K562 (cell line): ENCODE measurements around the gene IQCF6. TPM values are rescaled to one million over a fixed set of nuclear protein-coding genes. Genes with fewer than 3 reads are reported as not detected.

ENCODE experiments used
- ATAC-seq: fragments of 200-7000 bp; cut with Tn5 transposase; 3 replicates; pipeline ENCODE4 v1.9.1; 2020; ENCODE audit warnings: moderate library complexity
- BruUV-seq: library from RNA; stranded (reverse); fragments of 400-500 nt; replicated peaks from 2 replicates; lab custom pipeline; 2021; lab: Mats Ljungman, UMichigan
- CTCF ChIA-PET: fragments of 300-600 bp; formaldehyde crosslinking; extraction: SDS; loops from one replicate; lab custom pipeline; 2021; ENCODE audit warnings: low intra/inter-chr PET ratio; lab: Yijun Ruan, JAX
- POLR2A ChIA-PET: fragments of 300-600, 350-650 bp; sonication (Branson Sonifier 250); formaldehyde crosslinking; extraction: SDS; loops from one replicate; lab custom pipeline; 2021; ENCODE audit warnings: antibody characterized with exemption, inconsistent platforms; lab: Yijun Ruan, JAX
- DNase-seq, 4 experiments: peaks; one replicate each; pipeline versions ENCODE4 v3.0.0 to v3.0.0-alpha.2; 2011 to 2018; ENCODE audit warnings: low spot score in 3 of 4, mixed read lengths in 3 of 4; ENCODE audit errors: extremely low read depth in 1 of 4
- FAIRE-seq: peaks from 2 replicates; lab custom pipeline; 2011; peaks lifted over from hg19 to GRCh38; lab: Jason Lieb, UNC
- H2AFZ ChIP-seq: 2 replicates; pipeline ENCODE4 v1.6.0; 2011; ENCODE audit warnings: low read depth, low read length, control low read depth, inconsistent platforms
- H3K27ac ChIP-seq: fragments of 200-600 bp; 3 replicates; pipeline ENCODE4 v1.8.0; 2011; ENCODE audit warnings: low read depth, mild to moderate bottlenecking, control low read depth, inconsistent platforms, low read length, moderate library complexity, mixed read lengths; ENCODE audit errors: extremely low read depth
- H3K27me3 ChIP-seq, 2 experiments: fragments of 300-600 bp in 1 of 2; 2 replicates in 1 of 2; 3 replicates in 1 of 2; pipeline versions ENCODE4 v1.6.0 to v1.8.0; 2011; ENCODE audit warnings: inconsistent platforms in 2 of 2, low read length in 2 of 2, mild to moderate bottlenecking in 1 of 2, mixed read lengths in 1 of 2, moderate library complexity in 1 of 2; ENCODE audit not compliant: control insufficient read depth in 2 of 2, insufficient read depth in 2 of 2
- H3K36me3 ChIP-seq: fragments of 300-600 bp; 3 replicates; pipeline ENCODE4 v1.8.0; 2011; ENCODE audit warnings: mild to moderate bottlenecking, low read length, inconsistent platforms; ENCODE audit not compliant: control insufficient read depth, insufficient read depth
- H3K4me1 ChIP-seq, 2 experiments: fragments of 200-600 bp in 1 of 2; replicated peaks in 1 of 2; 2 replicates in 1 of 2; 3 replicates in 1 of 2; pipeline versions ENCODE4 v1.5.1 to v1.8.0; 2011; ENCODE audit warnings: inconsistent platforms in 2 of 2, low read length in 2 of 2, mild to moderate bottlenecking in 1 of 2, mixed read lengths in 1 of 2, moderate library complexity in 1 of 2; ENCODE audit not compliant: control insufficient read depth in 2 of 2, insufficient read depth in 2 of 2
- H3K4me2 ChIP-seq: 2 replicates; pipeline ENCODE4 v1.6.1; 2011; ENCODE audit warnings: low read length, control low read depth, inconsistent platforms, mixed read lengths; ENCODE audit not compliant: insufficient read depth
- H3K4me3 ChIP-seq: fragments of 200-600 bp; sonication (generic), shearing (Covaris generic); 2 replicates; pipeline ENCODE4 v1.5.1; 2016; ENCODE audit warnings: control low read depth, inconsistent platforms
- H3K79me2 ChIP-seq: fragments of 200-600 bp; 3 replicates; pipeline ENCODE4 v1.8.0; 2011; ENCODE audit warnings: low read length, inconsistent platforms; ENCODE audit not compliant: control insufficient read depth, insufficient read depth
- H3K9ac ChIP-seq, 2 experiments: 2 replicates each; pipeline versions ENCODE4 v1.6.0 to v1.6.1; 2011; ENCODE audit warnings: low read depth in 2 of 2, low read length in 2 of 2, control low read depth in 1 of 2, inconsistent platforms in 1 of 2, mild to moderate bottlenecking in 1 of 2, mixed read lengths in 1 of 2; ENCODE audit not compliant: insufficient read depth in 1 of 2
- H3K9me1 ChIP-seq: one replicate; pipeline ENCODE4 v1.6.0; 2011; ENCODE audit warnings: inconsistent platforms, mild to moderate bottlenecking, low read length, moderate library complexity; ENCODE audit not compliant: control insufficient read depth, insufficient read depth
- H3K9me3 ChIP-seq: replicated peaks from 2 replicates; pipeline ENCODE4 v1.5.1; 2011; ENCODE audit warnings: low read depth, low read length, inconsistent platforms; ENCODE audit not compliant: control insufficient read depth, insufficient read depth
- H4K20me1 ChIP-seq: replicated peaks from 2 replicates; pipeline ENCODE4 v1.6.1; 2011; ENCODE audit warnings: low read length, inconsistent platforms, mixed read lengths; ENCODE audit not compliant: control insufficient read depth, insufficient read depth
- ELK1 ChIP-seq: sonication (generic); formaldehyde crosslinking; IDR thresholded peaks from 2 replicates; pipeline ENCODE4 v1.8.1; 2022; ENCODE audit warnings: missing genetic modification reagents
- HMGXB4 ChIP-seq: sonication (generic); formaldehyde crosslinking; IDR thresholded peaks from 2 replicates; pipeline ENCODE4 v1.8.1; 2023; ENCODE audit warnings: mild to moderate bottlenecking, missing genetic modification reagents
- MBD1 ChIP-seq: fragments of 250-450 bp; sonication (Bioruptor Pico); IDR thresholded peaks from 2 replicates; pipeline ENCODE4 v1.8.0; 2022; ENCODE audit warnings: inconsistent platforms
- MBD2 ChIP-seq: sonication (generic); IDR thresholded peaks from 2 replicates; pipeline ENCODE4 v1.6.1; 2016; ENCODE audit warnings: low read depth, borderline replicate concordance
- SOX6 ChIP-seq: fragments of 450-650 bp; IDR thresholded peaks from 2 replicates; pipeline ENCODE4 v1.6.1; 2014; ENCODE audit warnings: mild to moderate bottlenecking
- SRSF9 ChIP-seq: fragments of 200-400 bp; formaldehyde crosslinking; IDR thresholded peaks from 2 replicates; pipeline ENCODE4 v1.6.1; 2017; ENCODE audit warnings: low read depth, low read length, borderline replicate concordance
- ZNF217 ChIP-seq: sonication (generic); formaldehyde crosslinking; IDR thresholded peaks from 2 replicates; pipeline ENCODE4 v1.8.0; 2022; ENCODE audit warnings: mild to moderate bottlenecking, missing genetic modification reagents
- ZNF57 ChIP-seq: fragments of 450-650 bp; formaldehyde crosslinking; IDR thresholded peaks from 2 replicates; pipeline ENCODE4 v1.4.0; 2020; ENCODE audit warnings: mild to moderate bottlenecking, moderate library complexity
- in situ Hi-C: fragments of 300-500 bp; cut with MboI; formaldehyde crosslinking; loops from 4 replicates; pipeline ENCODE4 v1.15.0; 2018; ENCODE audit warnings: inconsistent platforms, mixed read lengths
- intact Hi-C: fragments of 100-400 bp; cut with micrococcal nuclease; formaldehyde crosslinking; loops from 2 replicates; pipeline ENCODE4 v1.14.2; 2022
- polyA plus RNA-seq, 8 experiments: library from polyadenylated mRNA; depleted of rRNA in 4 of 8; stranded (reverse) in 5 of 8; unstranded in 3 of 8; fragments of >200 nt; fragmentation: Nextera tagmentation in 2 of 8; fragmentation: Illumina TruSeq in 1 of 8; extraction: Ambion mirVana in 2 of 8; extraction: Trizol in 1 of 8; gene quantifications; 2 replicates each; pipeline versions ENCODE4 v1.2.1 to v1.2.3, GENCODE V29; 2011 to 2014; ENCODE audit warnings: inconsistent platforms in 1 of 8, missing spikeins in 1 of 8
- total RNA-seq, 7 experiments: library from RNA; depleted of rRNA in 6 of 7; stranded (reverse); fragments of >200 nt in 6 of 7; fragmentation: Illumina TruSeq in 2 of 7; extraction: Trizol in 2 of 7; gene quantifications; 2 replicates each; pipeline versions ENCODE4 v1.2.1 to v1.2.3, GENCODE V29; 2011 to 2021; ENCODE audit warnings: low replicate concordance in 1 of 7

IQCF6 gene
- total and polyA plus RNA-seq, 9 of the 15 experiments (the other 6 are each of a cell fraction or from before 2014, with no cell fraction given), result not detected

GRCh38 chr3:51747840-51748239 is 31.2 kb downstream of the IQCF6 start:
- FAIRE-seq, result no peak
- Histone ChIP-seq H2AFZ (no peak overlapping the region), H3K4me3 (no peak overlapping the region), H3K9me3 (no peaks in the 10 kb centered on the region), H4K20me1 (no peaks in the 10 kb centered on the region), H3K9ac (no peak overlapping the region), H3K4me1 (no peaks in the 10 kb centered on the region; a peak in 1 of 5 replicates), H3K9me1 (no peaks in the 10 kb centered on the region), H3K27me3 (no peaks in the 10 kb centered on the region), H3K36me3 (no peaks in the 10 kb centered on the region), H3K27ac (no peak overlapping the region), H3K79me2 (no peaks in the 10 kb centered on the region), H3K4me2 (no peak overlapping the region)
- no peak for ATAC-seq
- no peak for TF ChIP-seq ZNF57 (CRISPR knock-in tag)
- no peak for TF ChIP-seq SOX6
- TF ChIP-seq HMGXB4, result no peak
- TF ChIP-seq MBD2, result no peak
- no peak for TF ChIP-seq ELK1 (CRISPR knock-in tag)
- TF ChIP-seq ZNF217 (CRISPR knock-in tag), result no peak
- no peak for TF ChIP-seq SRSF9
- TF ChIP-seq MBD1, result no peak
- intact Hi-C loops, result no loop called here
- BruUV-seq, result no TSS peak
- ChIA-PET CTCF (no interaction called here), POLR2A (no interaction called here)
- in situ Hi-C loops, result no loop called here
- no peak for DNase-seq
